Right kidney (tissue), 1 donor: Measurements from ENCODE around the gene GOLGA6C.
"Not testable (repeated sequence)": the region's sequence is repeated elsewhere in the genome, so short reads cannot be mapped to it uniquely, and the experiment has no call there.

ENCODE experiments used
- DNase-seq: peaks from one replicate; pipeline ENCODE4 v3.0.0-alpha.2; 2016

The GOLGA6C gene

DNA sequence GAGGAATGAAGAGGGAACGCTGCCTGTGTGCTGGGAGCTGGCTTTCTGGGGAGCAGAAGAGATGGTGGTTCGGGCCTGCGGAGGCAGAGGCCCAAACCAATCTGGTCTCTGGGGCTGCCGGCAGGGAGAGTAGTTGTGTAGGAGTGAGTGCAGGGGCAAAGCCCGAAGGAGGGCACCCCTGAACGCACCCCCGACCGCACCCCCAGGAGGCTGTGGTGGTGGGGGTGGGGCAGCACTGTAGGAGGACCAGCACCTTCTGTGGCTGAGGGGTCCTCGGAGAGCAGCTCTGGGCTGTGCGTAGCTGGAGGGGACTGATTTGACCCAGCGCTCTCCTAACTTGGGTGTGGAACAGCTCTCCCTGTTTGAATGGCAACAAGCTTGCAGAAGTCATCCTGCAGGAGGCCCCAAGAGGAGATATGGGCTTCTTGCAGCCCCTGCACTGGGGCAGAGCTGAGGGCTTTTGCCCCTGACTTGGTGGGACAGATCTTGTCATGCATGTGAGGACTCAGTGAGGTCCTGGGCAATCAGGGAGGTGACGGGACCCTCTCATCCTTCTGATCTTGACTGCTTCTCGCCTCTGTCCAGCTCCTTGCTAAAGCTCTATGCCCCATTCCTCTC is 30.4 kb upstream of the GOLGA6C start:
- DNase-seq = no peak

DNA sequence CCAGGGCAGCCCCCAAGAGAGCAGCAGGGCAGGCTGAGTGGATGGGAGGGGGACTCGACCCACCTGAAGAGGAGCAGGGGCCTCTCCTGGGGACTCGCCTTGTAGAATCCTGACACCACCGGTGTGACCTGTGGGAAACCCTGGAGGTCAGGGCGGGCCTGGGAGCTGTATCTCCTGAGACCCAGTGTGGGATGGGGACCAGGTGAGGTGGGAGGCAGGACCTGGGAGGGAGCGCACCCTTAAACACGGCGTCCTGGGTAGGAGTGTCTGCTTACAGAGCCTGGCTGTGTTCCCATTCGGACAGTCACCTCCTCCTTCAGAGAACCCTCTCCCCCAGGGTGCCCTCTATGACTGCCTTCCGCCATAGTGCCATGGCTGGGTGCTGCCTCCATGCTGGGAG is 29.3 kb upstream of the GOLGA6C start:
- DNase-seq = no peak

DNA sequence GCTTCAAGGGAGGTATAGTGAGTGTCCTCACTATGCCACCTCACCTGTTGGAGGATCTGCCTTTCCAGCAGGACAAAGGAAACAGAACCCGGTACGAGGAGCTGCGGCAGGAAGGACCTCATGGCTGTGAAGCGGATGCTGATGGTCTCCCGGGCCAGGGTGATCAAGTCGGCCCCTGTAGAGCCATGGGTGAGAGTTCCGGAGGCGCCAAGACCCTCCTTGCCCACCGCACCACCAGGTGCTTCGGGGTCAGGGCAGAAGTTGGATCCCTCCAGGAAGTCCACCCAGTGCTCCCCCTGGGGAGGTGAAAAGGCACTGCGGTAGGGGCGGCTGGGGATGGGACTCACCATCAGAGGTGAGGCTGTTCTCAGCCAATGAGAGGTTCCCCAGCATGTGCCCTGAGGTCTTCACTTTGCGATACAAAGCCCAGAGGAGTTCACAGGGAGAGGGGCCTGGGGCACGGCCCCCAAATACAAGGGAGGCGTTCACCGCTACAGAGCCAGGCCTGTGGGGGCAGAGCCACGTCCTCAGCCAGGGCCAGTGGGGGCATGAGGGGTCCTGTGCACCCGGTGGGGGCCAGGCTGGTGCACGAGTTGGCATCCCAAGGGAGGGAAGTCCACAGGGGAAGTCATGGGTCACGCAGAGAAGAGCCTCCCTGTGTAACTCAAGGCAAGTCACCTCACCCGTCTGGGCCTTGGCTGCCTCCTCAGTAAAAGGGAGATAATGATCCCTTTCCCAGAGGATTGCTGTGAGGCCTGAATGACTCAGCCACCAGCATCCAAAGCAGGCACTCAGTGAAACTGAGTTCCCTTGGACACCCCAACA is 28.7 kb upstream of the GOLGA6C start:
- no peak for DNase-seq

GRCh38 chr15:75230016-75230343 is 28.2 kb upstream of the GOLGA6C start:
- no peak for DNase-seq

GRCh38 chr15:75230551-75231371 is 27.4 kb upstream of the GOLGA6C start:
- no peak for DNase-seq

DNA sequence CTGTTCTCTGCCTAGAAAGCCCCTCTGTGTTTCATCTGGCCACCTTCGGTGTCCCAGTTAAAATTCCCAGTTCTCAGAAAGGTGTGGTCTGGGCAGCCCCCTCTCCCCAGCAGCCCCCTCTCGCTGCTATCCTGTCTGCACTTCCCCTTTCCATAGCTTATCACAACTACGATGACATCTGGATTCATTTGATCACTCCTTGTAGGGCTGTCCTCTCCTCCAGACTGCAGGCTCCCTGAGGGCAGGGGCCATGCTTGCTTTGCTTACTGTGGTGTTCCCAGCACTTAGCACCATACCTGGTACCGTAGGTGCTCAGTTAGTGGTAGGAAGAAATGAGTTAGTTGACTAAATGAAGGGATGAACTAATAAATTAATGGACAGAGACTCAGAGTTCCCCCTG is 26.3 kb upstream of the GOLGA6C start:
- no peak for DNase-seq

- DNase-seq = no peak
Observed at GRCh38 chr15:75232252-75232813, 25.8 kb upstream of the GOLGA6C start.

DNA sequence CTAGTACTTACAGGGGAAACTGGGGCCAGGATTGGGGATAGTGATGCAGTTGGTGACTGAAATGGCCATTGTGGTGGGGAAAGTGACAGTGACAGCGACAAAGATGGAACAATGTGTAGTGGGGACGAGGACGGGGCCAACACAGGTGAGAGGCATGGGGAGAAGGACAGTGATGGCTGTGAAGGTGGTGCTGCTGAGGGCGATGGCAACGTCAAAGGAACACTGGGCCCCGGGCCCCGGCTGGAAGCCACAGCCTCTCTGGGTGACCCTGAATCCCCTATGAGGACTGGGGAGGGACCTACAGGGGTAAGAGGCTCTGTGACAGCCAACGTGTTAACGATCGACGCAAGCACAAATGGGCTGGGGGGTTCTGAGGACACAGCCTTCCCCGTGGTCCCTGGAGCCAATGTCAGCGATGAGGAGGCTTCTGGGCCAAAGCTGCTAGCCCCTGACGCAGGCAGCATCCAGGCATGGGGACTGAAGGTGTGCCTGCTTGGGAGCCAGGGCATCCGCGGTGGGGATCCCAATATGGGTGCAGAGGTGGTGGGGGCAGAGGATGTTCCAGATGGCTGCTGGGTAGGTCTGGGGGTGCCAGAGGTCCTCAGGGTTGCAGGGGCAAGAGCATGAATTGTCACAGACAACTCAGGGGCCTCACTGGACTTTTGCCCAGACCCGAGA is 25.2 kb upstream of the GOLGA6C start:
- no peak for DNase-seq

GRCh38 chr15:75233504-75234190 is 24.5 kb upstream of the GOLGA6C start:
- no peak for DNase-seq

DNA sequence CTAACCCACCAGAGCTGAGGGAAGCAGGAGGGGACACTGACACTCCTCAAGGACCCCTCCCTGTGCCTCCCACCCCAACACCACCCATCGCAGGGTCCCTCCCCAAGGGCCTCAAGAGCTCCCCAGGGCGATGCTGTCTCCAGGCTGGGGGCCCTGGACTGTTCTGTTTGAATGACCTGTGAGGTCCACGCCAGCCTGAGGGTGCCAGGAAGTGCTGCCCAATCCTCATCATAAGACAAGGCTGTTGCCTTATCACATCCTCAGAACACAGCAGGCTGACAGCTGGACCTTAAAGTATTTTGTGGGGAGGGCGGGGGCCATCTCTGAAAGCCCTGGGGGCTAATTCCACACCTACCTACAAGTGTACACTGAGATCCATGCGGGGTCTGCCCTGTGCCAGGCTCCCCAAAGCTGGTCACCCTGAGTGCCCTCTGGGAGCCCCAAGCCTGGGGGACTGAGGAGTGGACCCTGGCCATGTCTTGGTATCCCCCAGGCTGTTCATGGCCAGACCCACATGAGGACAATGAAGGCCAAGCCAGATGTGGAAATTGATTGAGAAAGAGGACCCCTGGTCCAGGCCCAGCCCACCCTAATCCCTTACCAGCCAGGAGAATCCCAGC is 23.8 kb upstream of the GOLGA6C start:
- no peak for DNase-seq

DNA sequence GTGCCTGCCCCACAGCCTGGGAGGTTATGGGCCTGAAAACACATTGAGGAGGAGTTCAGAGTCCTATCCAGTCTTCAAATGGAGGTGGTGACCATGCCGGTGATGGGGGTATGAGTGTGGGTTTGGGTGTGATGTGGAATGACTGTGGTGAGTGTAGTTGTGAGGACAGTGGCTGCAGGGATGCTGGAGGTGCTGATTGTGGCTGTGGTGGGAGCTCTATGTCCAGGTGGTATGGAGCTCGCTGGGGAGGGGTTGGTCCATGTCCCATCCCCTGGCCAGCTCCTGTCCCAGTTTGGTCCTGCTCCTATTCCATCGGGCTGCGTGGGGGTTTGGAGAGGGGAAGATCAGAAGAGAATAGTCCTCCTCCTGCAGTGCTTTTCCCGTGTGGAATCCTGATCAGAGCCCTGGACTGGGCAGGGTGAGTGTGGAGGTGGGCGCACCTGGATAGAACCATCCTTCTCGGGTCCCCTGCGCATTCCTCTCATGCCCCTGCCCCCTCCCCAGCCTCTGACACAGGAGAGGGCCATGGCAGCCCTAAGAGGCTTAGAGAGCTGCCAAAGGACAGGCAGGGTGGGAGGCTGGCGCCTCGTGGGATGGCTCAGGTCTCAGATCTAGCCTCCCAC is 23.0 kb upstream of the GOLGA6C start:
- no peak for DNase-seq

- no peak for DNase-seq
Observed at GRCh38 chr15:75235760-75236729, 22.1 kb upstream of the GOLGA6C start.

DNA sequence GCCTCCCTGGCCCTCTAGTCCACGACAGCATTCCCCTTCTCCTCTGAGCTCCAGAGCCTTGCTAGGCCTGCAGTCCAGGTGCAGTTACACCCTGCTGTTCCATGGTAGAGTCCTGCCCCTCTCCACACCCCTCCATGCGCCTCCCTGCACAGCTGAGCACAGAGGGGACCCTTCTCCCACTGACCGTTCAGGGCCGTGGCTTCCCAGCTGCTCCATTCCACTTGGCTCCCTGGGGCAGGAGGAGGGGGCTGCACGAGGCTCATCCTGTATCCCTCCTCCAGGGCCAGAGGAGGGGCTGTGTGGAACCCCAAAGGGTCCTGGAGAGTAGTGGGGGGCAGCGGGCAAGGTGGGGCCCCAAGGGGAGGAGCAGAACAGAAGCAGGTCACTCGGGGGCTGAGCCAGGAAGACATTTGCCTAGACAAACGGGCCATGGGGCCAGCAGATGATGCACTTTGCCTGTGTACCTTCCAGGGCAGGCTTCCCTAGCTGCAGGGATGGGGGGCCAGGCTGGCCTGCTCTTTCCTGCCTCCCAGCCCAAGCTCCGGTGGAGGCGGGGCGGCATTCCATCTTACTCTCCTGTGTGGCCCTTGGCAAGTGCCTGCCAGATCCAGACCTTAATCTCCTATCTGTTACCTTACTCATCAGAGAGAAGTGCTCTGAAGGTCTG is 20.7 kb upstream of the GOLGA6C start:
- no peak for DNase-seq

- DNase-seq = no peak
Observed at GRCh38 chr15:75238150-75238549, 20.0 kb upstream of the GOLGA6C start.

- not testable (repeated sequence) for DNase-seq
Observed at GRCh38 chr15:75245741-75246140, 12.4 kb upstream of the GOLGA6C start.

DNA sequence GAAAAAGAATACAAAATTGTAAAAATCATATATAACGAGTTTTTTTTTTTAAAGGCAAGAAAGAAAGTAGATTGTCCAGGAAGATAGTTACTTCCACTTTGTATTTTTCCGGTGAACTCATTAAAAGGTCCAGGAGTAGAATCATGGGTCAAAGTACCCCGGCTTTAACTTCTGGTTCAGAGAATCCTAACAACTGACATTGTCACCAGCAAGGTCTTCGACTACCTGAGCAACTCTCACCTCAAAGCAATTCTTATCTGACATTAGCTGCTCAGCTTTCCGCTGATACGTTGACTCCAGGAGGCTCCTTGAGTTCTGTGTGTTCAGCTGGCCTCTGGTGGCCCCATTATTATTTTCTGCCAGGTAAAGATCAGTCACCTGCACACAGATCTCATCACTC is 9.1 kb upstream of the GOLGA6C start:
- not testable (repeated sequence) for DNase-seq

DNA sequence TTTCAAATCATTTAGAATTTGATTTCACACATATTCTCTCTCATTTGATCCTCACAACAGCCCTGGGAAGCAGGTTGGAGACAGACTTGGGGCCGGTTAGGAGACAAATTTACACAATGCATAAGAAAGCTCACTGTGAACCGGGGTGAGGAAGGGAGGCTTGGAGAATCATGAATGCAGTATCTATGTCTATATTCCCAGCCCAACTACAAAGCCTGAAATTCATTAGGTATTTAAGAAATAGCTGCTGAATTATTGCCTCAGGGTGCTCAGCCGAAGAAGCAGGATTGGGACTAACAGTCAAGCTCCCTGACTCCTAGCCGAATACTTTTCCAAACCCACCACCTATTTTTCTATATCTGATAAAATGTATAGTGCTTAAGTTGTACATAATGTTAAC is 8.4 kb upstream of the GOLGA6C start:
- no peak for DNase-seq

DNA sequence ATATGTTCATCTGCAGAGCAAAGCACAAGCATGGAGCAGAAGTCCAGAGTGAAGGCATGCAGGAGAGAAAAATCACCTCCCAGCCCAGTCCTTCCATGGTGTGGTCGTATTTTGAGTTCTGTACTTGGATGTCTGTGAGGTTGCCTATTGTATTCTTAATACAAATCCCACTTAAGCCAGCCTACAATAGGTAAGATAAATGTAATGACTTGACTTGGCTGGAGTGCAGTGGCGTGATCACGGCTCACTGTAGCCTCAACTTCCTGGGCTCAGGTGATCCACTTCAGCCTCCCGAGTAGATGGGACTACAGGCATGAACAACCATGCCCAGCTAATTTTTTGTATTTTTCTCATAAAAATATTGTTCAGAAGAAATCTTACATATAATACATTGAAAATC is 6.8 kb upstream of the GOLGA6C start:
- DNase-seq = not testable (repeated sequence)

GRCh38 chr15:75252285-75252684 is 5.8 kb upstream of the GOLGA6C start:
- not testable (repeated sequence) for DNase-seq
